Fibroblast of skin of scalp (primary cell): ENCODE measurements around the gene OSBPL2.
A peak's percentile ranks its signal among the peaks of the same experiment; 100 is the strongest.

ENCODE experiments used
- DNase-seq: peaks from one replicate; pipeline ENCODE4 v3.0.0-alpha.2; 2013

The OSBPL2 gene

DNA sequence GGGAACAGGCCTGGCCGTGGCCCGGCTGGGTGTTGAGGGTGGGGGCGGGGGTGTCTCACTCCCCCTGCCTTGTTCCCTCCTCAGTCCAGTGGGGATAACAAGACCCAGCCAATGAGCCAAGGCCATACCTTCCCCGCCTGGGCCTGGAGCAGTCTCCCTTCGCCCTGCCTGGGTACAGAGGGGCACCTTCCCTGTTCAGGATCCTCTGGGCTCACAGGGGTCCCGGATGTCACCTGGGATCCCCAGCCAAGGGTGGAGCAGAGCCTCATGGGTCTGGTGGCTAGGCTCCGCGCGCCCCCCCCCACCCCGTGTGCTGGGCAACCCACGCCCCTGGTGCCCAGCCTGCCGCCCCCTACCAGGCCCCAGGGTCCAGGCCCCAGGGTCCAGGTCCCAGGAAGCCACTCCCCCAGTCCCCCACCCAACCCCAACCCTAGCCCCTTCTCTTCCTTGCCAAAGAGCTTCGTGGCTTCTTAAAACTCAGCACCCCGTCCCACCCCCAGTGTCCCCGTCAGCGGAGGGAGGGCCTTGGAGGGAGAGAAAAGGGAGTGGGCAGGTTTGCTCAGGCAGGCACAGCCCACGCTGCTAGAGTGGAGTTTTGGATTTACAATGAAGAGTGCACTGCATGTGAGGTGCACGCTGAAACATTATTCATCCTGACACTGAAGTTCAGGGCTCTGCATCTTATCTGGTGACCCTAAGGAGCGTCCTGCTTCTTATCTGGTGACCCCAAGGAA lies 30.1 kb upstream of the OSBPL2 start:
- DNase-seq, result no peak

GRCh38 chr20:62208795-62209755 lies 29.2 kb upstream of the OSBPL2 start:
- no peak for DNase-seq

DNA sequence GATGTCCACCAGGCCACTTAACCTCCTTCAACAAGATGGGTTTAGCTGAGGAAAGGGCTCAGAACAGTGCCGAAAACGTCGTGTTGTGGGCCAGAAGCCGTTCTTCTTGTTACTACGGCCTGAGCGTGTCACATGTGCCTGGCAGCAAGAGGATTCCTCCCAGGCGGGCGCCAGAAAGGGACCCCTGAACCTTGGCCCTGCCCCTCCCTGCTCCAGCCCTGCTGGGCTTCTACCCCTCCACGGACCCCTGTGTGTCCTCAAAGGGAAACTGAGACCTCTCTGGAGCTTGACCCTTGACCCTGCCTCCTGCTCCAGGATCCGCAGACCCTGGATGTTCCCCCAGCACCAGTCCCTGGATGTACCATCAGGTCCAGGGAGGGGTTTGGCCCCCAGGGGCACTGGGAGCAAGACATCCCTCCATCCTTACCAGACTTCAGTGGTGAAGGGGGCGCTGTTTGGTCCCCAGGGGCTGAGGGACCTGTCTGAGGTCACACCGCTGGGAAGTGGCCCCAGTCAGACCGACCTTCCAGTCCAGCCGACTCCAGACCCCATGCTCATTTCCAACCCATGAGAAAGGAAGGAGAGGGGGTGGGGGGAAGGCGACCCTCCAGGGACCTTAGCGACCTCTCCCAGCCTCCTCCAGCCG lies 28.3 kb upstream of the OSBPL2 start:
- DNase-seq, result no peak

DNA sequence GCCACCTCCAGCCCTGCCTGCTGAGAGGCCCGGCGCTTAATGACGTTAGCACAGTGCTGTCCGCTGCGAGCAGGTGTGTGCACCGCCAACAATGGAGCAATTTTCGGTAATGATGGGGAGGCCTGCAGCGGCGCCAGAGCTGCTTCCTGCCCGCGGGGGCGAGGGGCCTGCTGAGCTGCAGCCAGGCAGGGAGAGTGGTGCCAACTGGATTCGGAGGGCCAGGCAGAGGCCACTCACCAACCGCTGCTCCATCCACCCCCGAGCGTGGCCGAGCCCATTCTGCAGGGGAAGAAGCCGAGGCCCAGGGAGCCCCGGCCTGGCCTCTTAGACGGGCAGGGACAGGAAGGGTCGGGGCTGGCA lies 27.8 kb upstream of the OSBPL2 start:
- DNase-seq, result no peak

DNA sequence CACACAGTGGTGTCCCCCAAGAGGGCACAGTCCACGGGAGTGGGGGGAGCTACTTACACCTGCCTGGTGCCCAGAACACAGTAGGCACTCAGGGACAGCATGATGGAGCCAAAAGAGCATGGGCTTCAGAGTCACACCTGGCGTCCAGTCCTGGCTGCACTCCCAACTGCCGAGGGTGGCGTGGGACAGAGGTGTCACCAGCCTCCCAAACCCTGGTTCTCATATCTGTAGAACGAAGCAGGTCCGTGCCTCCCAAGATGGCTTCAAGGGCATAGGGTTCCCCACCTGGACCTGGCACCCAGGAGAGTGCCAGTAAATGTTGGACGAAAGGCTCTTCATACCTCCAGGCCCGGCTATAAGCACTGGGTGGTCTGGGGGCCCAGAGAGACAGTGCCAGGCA lies 27.1 kb upstream of the OSBPL2 start:
- no peak for DNase-seq

GRCh38 chr20:62211769-62212288 lies 26.5 kb upstream of the OSBPL2 start:
- no peak for DNase-seq

DNA sequence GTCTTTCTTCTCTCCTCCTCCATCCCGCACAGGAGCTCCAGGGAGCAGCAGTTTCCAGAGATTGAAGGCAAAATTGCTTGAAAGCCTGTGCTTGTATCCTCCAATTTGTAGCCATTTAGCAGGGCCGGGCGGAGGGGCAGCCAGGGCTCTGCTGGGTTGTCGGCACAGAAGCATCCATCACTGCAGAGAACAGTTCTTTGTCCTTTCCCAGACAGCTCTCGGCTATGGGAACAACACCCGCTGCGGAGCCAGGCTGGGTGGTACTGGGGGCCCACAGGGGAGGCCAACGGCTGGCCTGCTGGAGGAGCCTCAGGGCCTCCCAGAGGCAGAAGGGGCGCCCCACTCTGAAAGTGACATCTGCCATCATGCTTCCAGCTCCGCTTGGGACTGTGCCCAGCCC lies 26.0 kb upstream of the OSBPL2 start:
- DNase-seq, result no peak

DNA sequence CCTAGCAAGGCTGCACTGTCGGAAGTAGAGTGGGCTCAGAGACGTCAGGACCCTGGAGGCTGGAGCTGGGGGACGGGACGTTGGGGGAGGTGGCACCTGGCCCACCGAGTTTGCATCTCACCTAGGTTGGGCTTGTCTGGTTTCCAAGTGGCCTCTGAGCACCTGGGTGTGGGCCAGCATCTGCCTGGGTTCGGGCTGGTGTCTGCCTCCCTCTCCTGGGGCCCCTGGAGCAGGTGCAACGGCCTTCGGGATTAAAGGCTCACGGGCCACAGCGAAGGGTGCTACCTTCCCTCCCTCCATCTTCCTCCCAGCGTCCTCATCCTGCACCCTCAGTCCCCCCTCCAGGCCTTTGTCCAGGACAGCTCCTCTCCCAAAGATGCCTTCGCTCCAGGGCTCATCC lies 24.3 kb upstream of the OSBPL2 start:
- no peak for DNase-seq

DNA sequence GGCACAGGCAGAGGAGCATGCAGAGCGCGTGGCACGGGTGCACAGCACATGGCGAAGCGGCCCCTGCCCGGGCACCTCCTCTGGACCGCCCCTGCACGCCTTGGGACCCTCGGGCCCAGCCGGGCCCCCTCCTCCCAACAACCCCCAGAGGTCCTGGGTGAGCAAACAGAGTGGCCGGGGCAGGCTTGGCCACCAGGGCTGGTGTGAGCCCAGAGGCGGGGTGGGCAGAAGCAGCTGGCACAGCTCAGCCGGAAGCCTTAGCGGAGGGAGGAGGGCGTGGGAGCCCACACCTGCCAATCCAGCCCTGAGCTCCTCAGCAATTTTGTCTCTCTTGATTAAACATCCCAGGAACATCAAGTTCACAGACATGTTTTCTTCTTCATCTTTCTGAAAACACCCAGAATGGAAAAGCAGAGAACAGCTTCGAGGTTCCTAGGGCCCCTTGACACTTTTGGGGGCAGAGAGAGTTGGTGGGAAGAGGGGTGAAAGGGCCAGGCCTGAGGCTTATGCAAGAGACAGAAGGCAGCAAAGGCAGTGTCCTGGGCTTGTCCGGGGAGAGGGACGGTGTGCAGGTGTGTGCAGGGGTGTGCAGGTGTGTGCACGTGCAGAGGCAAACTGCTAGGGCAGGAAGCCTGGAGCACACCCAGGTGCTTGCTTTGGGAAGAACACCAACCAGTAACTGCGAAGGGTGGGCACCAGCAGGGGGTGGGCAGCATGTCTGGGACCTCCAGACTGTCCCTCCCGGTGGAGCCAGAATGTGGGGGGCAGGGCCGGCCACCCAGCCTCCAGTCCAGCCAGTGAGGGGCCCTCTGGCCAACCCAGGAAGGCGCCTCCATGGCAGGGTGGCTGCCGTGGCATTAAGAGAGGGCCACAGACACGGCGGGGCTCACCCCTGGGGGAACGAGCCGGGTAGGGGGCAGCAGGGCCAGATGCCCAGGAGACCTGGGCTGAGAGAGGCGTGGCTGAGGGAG lies 23.0 kb upstream of the OSBPL2 start:
- DNase-seq, result no peak

DNA sequence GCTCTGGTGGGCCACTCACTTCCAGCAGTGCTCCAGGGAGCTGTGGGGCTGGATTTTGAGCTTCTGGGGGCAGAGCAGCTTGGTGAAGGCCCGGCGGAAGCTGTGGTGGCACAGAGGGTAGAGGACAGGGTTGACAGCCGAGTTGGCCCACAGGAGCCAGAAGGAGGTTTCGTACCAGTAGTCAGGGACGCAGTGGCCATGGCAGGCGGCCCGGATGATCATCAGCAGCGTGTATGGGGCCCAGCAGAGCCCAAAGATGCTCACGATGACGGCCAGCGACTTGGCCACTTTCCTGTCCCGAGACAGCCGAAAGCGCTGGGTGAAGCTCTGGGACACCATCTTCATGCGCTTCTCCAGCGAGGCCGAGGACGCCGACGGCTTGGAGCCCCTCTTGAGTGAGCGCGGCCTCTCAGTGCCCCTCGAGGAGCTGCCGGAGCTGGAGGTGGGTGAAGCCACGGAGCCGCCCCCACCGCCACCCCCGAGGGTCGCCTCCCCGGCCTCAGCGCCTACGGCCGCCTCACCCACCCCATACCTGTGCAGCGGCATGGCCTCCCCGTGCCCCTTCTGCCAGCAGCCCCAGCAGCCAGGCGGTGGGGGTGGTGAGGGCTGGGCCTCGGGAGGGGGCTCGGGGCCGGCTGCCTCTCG lies 22.2 kb upstream of the OSBPL2 start:
- DNase-seq, result no peak

DNA sequence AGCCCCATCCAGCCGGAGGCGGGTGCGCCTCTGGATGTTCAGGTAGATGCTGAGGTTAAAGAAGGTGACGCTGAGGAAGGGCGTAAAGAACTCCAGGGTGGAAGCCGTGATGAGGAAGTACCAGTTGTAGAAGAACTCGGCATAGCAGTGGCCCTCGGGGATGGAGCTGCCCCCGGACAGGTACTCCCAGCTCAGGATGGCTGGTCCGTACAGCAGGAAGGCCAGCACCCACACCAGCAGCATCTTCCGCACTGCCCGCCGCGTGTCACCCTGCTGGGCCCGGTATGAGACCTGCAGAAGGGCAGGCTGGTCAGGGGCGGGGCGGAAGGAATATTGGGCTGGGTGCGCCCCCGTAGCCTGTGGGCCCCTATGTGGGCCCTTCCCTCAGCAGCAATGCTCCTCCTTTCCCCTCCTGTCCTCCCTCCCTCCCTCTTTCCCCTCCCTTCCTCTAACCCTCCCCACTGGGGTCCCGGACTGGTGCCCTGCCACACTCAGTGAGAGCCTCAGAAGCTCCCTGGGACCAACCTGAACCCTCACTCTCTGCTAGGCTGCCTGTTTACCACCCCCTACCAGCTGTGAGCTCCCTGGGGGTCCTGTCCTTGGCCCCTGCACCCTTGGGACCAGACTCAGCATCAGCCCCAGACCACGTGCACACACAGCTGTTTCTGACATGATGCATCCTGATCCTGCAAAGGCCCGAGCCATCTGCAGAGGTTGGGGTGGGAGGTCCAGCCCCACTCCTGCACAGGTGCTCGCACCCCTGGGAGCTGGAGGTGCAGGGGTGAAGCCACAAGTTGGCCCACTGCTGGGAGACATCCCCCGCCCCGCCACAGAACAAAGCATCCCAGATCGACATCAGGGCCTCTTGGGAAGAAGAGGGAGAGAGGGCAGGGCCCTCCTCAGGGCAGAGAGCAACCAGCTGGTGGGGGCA lies 21.4 kb upstream of the OSBPL2 start:
- no peak for DNase-seq

- DNase-seq, result no peak
Measured at GRCh38 chr20:62217913-62218773, 20.2 kb upstream of the OSBPL2 start.

DNA sequence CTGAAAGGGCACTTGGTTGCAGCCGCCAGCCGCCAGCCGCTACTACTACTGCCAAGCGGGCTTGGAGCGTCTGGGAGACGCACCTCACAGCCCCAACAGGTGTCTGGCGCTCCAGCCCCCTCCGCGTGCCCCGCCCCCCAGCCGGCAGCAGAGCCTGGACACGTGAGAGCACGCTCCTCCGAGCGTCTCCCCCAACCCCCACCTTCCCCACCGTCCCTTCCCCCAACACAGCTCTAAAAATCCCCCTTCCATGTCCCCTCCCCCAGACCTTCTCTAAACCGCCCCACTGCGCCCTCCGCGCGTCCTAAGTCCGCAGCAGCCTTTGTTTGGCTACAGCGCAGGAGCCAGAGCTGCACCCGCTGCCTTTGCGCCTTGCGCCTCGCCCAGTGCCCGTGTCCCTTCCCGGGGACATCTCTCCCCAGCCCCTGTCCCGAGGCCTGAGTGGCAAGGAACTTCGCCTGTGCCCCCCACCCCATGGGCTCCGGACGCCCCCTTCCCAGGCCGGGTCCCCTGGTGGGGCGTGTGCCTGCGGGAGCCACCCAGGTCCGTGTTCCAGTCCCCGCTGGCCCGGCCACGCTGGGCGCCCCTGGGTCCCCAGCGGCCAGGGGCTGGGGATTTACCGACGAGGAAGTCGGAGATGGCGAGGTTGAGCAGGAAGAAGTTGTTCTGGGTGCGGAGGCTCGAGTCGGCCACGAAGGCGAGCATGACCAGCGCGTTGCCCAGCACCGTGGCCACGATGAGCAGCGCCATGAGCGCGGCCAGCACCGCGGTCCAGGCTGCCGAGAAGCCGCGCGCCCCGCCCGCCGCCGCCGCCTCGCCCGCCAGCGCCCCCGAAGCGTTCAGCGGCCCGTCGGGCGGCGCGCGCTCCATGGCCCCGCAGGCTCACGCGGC lies 19.0 kb upstream of the OSBPL2 start:
- no peak for DNase-seq

- peak; percentile 40 for DNase-seq
Measured at GRCh38 chr20:62219992-62220665, 18.2 kb upstream of the OSBPL2 start, which contains the start of gene HRH3. TSS of gene HRH3 (minus strand) at chr20:62220278. CDS start at chr20:62219970, 308 bp downstream.

GRCh38 chr20:62220666-62221568 lies 17.4 kb upstream of the OSBPL2 start:
- no peak for DNase-seq

- DNase-seq, result no peak
Measured at GRCh38 chr20:62222266-62222850, 16.0 kb upstream of the OSBPL2 start.
